NCI-H187 (cell line): Measurements from ENCODE around the gene GPX6.
"Not testable (repeated sequence)": the region's sequence is repeated elsewhere in the genome, so short reads cannot be mapped to it uniquely, and the experiment has no call there.

Experiments used
- DNase-seq, 2 experiments: peaks; one replicate each; lab custom pipeline; 2025; lab: John Stamatoyannopoulos, UW

The GPX6 gene

GRCh38 chr6:28480253-28480932, 35.2 kb downstream of the GPX6 start:
- DNase-seq = no peak

GRCh38 chr6:28478518-28478917, 37.1 kb downstream of the GPX6 start:
- no peak for DNase-seq

- DNase-seq = no peak
Measured at GRCh38 chr6:28474441-28475219, 41.0 kb downstream of the GPX6 start.

- DNase-seq = not testable (repeated sequence)
Measured at GRCh38 chr6:28469153-28469745, 46.3 kb downstream of the GPX6 start.

- no peak for DNase-seq
Measured at GRCh38 chr6:28468056-28468455, 47.5 kb downstream of the GPX6 start.

GRCh38 chr6:28462401-28462800, 53.2 kb downstream of the GPX6 start:
- DNase-seq = no peak

- no peak for DNase-seq
Measured at GRCh38 chr6:28458568-28458967, 57.0 kb downstream of the GPX6 start.
